Activated T-cell treated with anti-CD3 and anti-CD28 coated beads, Interleukin-2, amount 50 U/mL, for 24 hours (primary cell): ENCODE results near the gene PDE4D.

Experiments
- DNase-seq: peaks from one replicate; pipeline ENCODE4 v3.0.0-alpha.2; 2020
- H3K27ac Mint-ChIP-seq: 2 replicates; pipeline ENCODE4 v1.8.0; 2020; ENCODE audit warnings: mild to moderate bottlenecking, mixed read lengths
- H3K27me3 Mint-ChIP-seq: 2 replicates; pipeline ENCODE4 v1.8.0; 2020; ENCODE audit warnings: mixed read lengths
- H3K36me3 Mint-ChIP-seq: 2 replicates; pipeline ENCODE4 v1.8.0; 2020; ENCODE audit warnings: low read depth, mixed read lengths
- H3K4me1 Mint-ChIP-seq: 2 replicates; pipeline ENCODE4 v1.8.0; 2020; ENCODE audit warnings: low read depth, mixed read lengths
- H3K4me3 Mint-ChIP-seq: 2 replicates; pipeline ENCODE4 v1.8.0; 2020; ENCODE audit warnings: mild to moderate bottlenecking, moderate library complexity, mixed read lengths
- H3K9me3 Mint-ChIP-seq: 2 replicates; pipeline ENCODE4 v1.8.0; 2020; ENCODE audit warnings: mixed read lengths

PDE4D gene

GRCh38 chr5:59779453-59779852 is 114.1 kb downstream of the PDE4D start:
- no peaks in the 10 kb centered on the region for H3K36me3 Mint-ChIP-seq
- peaks cover 3% of the 10 kb centered on the region for H3K9me3 Mint-ChIP-seq
- H3K27ac Mint-ChIP-seq = no peak overlapping the region
- no peak overlapping the region for H3K4me3 Mint-ChIP-seq
- DNase-seq = no peak
- no peaks in the 10 kb centered on the region for H3K4me1 Mint-ChIP-seq
- H3K27me3 Mint-ChIP-seq = no peaks in the 10 kb centered on the region

- no peaks in the 10 kb centered on the region for H3K9me3 Mint-ChIP-seq
- peaks cover 5% of the 10 kb centered on the region for H3K4me1 Mint-ChIP-seq
- no peak overlapping the region for H3K4me3 Mint-ChIP-seq
- H3K27ac Mint-ChIP-seq = no peak overlapping the region
- H3K27me3 Mint-ChIP-seq = no peaks in the 10 kb centered on the region
- no peak for DNase-seq
- no peaks in the 10 kb centered on the region for H3K36me3 Mint-ChIP-seq
These were observed 116.5 kb downstream of the PDE4D start for GRCh38 chr5:59777028-59777427.

GRCh38 chr5:59773294-59773693 is 120.2 kb downstream of the PDE4D start:
- Mint-ChIP-seq H3K4me3 (no peak overlapping the region), H3K9me3 (no peaks in the 10 kb centered on the region), H3K36me3 (no peaks in the 10 kb centered on the region), H3K27me3 (peaks cover 24% of the 10 kb centered on the region), H3K4me1 (peaks cover 12% of the 10 kb centered on the region), H3K27ac (no peak overlapping the region)
- no peak for DNase-seq

- Mint-ChIP-seq H3K4me3 (no peak overlapping the region), H3K27me3 (peaks cover 29% of the 10 kb centered on the region), H3K36me3 (no peaks in the 10 kb centered on the region), H3K9me3 (no peaks in the 10 kb centered on the region), H3K27ac (no peak overlapping the region), H3K4me1 (peaks cover 16% of the 10 kb centered on the region)
- DNase-seq = no peak
These were observed 120.8 kb downstream of the PDE4D start for GRCh38 chr5:59772757-59773156.

- Mint-ChIP-seq H3K9me3 (no peaks in the 10 kb centered on the region), H3K27me3 (peaks cover 34% of the 10 kb centered on the region), H3K36me3 (no peaks in the 10 kb centered on the region), H3K4me1 (peaks cover 16% of the 10 kb centered on the region), H3K27ac (no peak overlapping the region), H3K4me3 (no peak overlapping the region)
- DNase-seq = no peak
These were observed 121.3 kb downstream of the PDE4D start for GRCh38 chr5:59772206-59772605.

GRCh38 chr5:59770953-59771352 is 122.6 kb downstream of the PDE4D start:
- no peaks in the 10 kb centered on the region for H3K9me3 Mint-ChIP-seq
- no peaks in the 10 kb centered on the region for H3K36me3 Mint-ChIP-seq
- H3K27me3 Mint-ChIP-seq = peaks cover 47% of the 10 kb centered on the region
- H3K4me3 Mint-ChIP-seq = no peak overlapping the region
- peaks cover 16% of the 10 kb centered on the region for H3K4me1 Mint-ChIP-seq
- no peak for DNase-seq
- no peak overlapping the region for H3K27ac Mint-ChIP-seq

- Mint-ChIP-seq H3K27me3 (peaks cover 56% of the 10 kb centered on the region), H3K9me3 (no peaks in the 10 kb centered on the region), H3K36me3 (no peaks in the 10 kb centered on the region), H3K4me1 (peaks cover 16% of the 10 kb centered on the region), H3K27ac (no peak overlapping the region), H3K4me3 (no peak overlapping the region)
- no peak for DNase-seq
These were observed 123.7 kb downstream of the PDE4D start for GRCh38 chr5:59769832-59770231.

- DNase-seq = no peak
- Mint-ChIP-seq H3K4me3 (peak overlapping the region; percentile 72), H3K27me3 (peaks cover 56% of the 10 kb centered on the region), H3K9me3 (no peaks in the 10 kb centered on the region), H3K27ac (no peak overlapping the region), H3K4me1 (peaks cover 16% of the 10 kb centered on the region), H3K36me3 (no peaks in the 10 kb centered on the region)
These were observed 124.5 kb downstream of the PDE4D start for GRCh38 chr5:59769041-59769360.

- H3K4me1 Mint-ChIP-seq = peaks cover 21% of the 10 kb centered on the region
- peaks cover 59% of the 10 kb centered on the region for H3K27me3 Mint-ChIP-seq
- no peaks in the 10 kb centered on the region for H3K9me3 Mint-ChIP-seq
- peak overlapping the region; percentile 17 for H3K27ac Mint-ChIP-seq
- DNase-seq = peak; percentile 33
- H3K4me3 Mint-ChIP-seq = peak overlapping the region; percentile 72
- no peaks in the 10 kb centered on the region for H3K36me3 Mint-ChIP-seq
These were observed 125.1 kb downstream of the PDE4D start for GRCh38 chr5:59768152-59769040.

GRCh38 chr5:59767681-59768151 is 125.8 kb downstream of the PDE4D start:
- no peaks in the 10 kb centered on the region for H3K9me3 Mint-ChIP-seq
- peaks cover 21% of the 10 kb centered on the region for H3K4me1 Mint-ChIP-seq
- H3K36me3 Mint-ChIP-seq = no peaks in the 10 kb centered on the region
- peak overlapping the region; percentile 72 for H3K4me3 Mint-ChIP-seq
- peaks cover 59% of the 10 kb centered on the region for H3K27me3 Mint-ChIP-seq
- no peak for DNase-seq
- H3K27ac Mint-ChIP-seq = no peak overlapping the region

GRCh38 chr5:59767211-59767605 is 126.3 kb downstream of the PDE4D start:
- peaks cover 59% of the 10 kb centered on the region for H3K27me3 Mint-ChIP-seq
- H3K4me3 Mint-ChIP-seq = peak overlapping the region; percentile 12

GRCh38 chr5:59766427-59767210 is 126.9 kb downstream of the PDE4D start:
- no peak for DNase-seq
- no peaks in the 10 kb centered on the region for H3K9me3 Mint-ChIP-seq
- no peaks in the 10 kb centered on the region for H3K36me3 Mint-ChIP-seq
- peaks cover 59% of the 10 kb centered on the region for H3K27me3 Mint-ChIP-seq
- no peak overlapping the region for H3K27ac Mint-ChIP-seq
- H3K4me3 Mint-ChIP-seq = peak overlapping the region; percentile 12
- peaks cover 17% of the 10 kb centered on the region for H3K4me1 Mint-ChIP-seq

More at GRCh38 chr5:59767211-59767605, 126.3 kb downstream of the PDE4D start:
- H3K27ac Mint-ChIP-seq = no peak overlapping the region
- no peak for DNase-seq
- no peaks in the 10 kb centered on the region for H3K36me3 Mint-ChIP-seq
- H3K9me3 Mint-ChIP-seq = no peaks in the 10 kb centered on the region
- H3K4me1 Mint-ChIP-seq = peaks cover 19% of the 10 kb centered on the region

- Mint-ChIP-seq H3K27ac (no peak overlapping the region), H3K4me3 (no peak overlapping the region), H3K9me3 (no peaks in the 10 kb centered on the region)
These were observed 128.1 kb downstream of the PDE4D start for GRCh38 chr5:59765446-59765845.

GRCh38 chr5:59764361-59764760 is 129.2 kb downstream of the PDE4D start:
- peaks cover 46% of the 10 kb centered on the region for H3K27me3 Mint-ChIP-seq
- no peak for DNase-seq
- no peaks in the 10 kb centered on the region for H3K9me3 Mint-ChIP-seq
- peaks cover 26% of the 10 kb centered on the region for H3K4me1 Mint-ChIP-seq
- no peak overlapping the region for H3K4me3 Mint-ChIP-seq
- H3K27ac Mint-ChIP-seq = no peak overlapping the region
- H3K36me3 Mint-ChIP-seq = no peaks in the 10 kb centered on the region

More at GRCh38 chr5:59765446-59765845, 128.1 kb downstream of the PDE4D start:
- Mint-ChIP-seq H3K36me3 (no peaks in the 10 kb centered on the region), H3K4me1 (peaks cover 19% of the 10 kb centered on the region), H3K27me3 (peaks cover 56% of the 10 kb centered on the region)
- DNase-seq = no peak

GRCh38 chr5:59763541-59763940 is 130.0 kb downstream of the PDE4D start:
- no peak overlapping the region for H3K27ac Mint-ChIP-seq

More at GRCh38 chr5:59763541-59763940, 130.0 kb downstream of the PDE4D start:
- H3K27me3 Mint-ChIP-seq = peaks cover 38% of the 10 kb centered on the region
- no peaks in the 10 kb centered on the region for H3K36me3 Mint-ChIP-seq
- peaks cover 22% of the 10 kb centered on the region for H3K4me1 Mint-ChIP-seq
- no peaks in the 10 kb centered on the region for H3K9me3 Mint-ChIP-seq
- DNase-seq = no peak
- H3K4me3 Mint-ChIP-seq = no peak overlapping the region
